ENCODE measurements around the gene RAE1. TPM values are rescaled to one million over a fixed set of nuclear protein-coding genes. Genes with fewer than 3 reads are reported as not detected.
A peak's percentile ranks its signal among the peaks of the same experiment; 100 is the strongest.

RAE1 gene
- total RNA-seq, 1 donor: 24.6 TPM

DNA sequence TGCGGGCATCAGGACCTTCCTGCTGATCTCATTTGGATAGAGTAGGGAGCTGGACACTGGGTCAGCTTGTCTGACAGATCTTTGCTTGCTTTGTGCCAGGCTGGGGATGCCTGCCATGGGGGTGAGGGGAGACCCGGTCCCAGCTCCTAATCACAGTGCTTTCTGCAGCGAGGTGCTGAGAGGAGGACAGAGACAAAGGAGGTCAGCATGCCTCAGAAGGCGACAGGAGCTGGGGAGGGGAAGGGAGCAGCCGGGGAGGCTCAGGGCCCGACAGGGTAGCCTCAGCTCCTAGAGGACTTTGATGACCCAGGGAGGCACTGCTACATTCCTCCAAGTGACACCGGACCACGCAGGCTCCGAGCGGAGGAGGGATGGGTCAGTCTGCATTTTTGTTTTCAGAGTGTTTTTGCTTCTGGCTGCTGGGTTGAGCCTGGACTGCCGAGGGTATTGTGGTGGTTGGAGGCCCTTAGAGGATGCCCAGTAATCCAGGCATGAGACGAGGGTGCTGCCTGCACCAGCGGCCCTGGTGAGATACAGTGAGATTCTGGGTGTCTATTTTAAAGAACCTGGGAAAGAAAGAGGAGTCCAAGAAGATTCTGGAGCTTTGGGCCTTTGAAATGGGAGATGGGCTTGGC is 48.0 kb downstream of the RAE1 start:
- peak; percentile 86 for DNase-seq (ENCODE audit: insufficient read length, low spot score, missing footprints)
- Histone ChIP-seq H3K27me3 (ENCODE audit: insufficient read depth, low read length) (no peaks in the 10 kb centered on the region), H3K4me2 (ENCODE audit: insufficient read depth, low read length) (no peak overlapping the region), H4K20me1 (ENCODE audit: insufficient read depth, low read length) (no peaks in the 10 kb centered on the region), H3K36me3 (ENCODE audit: insufficient read depth, low read length) (no peaks in the 10 kb centered on the region), H3K79me2 (ENCODE audit: insufficient read depth, low read length) (no peaks in the 10 kb centered on the region), H3K9me3 (ENCODE audit: low read depth, low read length) (no peaks in the 10 kb centered on the region), H2AFZ (ENCODE audit: low read length) (no peak overlapping the region), H3K4me1 (ENCODE audit: insufficient read depth, low read length) (no peaks in the 10 kb centered on the region), H3K4me3 (ENCODE audit: insufficient read depth, low read length) (no peak overlapping the region), H3K27ac (ENCODE audit: low read depth, low read length) (no peak overlapping the region)
- TF ChIP-seq CTCF (IDR thresholded peaks at IDR 0.05; ENCODE audit: extremely low read depth, low read depth, low read length): no peak

DNA sequence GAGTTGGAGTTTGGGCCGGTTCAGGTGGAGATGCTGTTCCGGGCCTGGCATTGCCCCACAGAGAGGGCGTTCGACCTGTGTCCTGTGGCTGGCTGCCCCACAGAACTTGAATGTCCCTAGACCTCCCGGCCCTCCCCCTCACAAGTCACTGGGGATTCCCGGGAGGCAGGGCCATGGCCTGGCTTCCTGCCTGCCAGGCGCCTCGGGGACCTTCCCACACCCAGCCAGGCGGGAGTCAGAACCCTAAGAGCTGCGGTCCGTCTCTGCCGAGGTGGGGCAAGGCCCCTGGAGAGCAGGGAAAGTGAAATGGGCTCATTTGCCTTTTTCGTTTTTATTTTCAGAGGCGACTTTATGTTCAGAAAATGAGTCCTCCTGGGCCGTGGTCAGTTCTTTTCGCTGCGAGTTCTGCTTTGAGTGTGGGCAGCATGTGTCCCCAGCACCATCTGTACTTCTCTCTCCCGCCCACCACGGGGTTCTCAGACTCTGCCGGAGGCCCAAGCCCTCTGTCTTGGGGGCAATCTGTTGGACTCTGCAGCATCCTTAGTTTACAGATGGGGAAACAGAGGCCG is 48.6 kb downstream of the RAE1 start:
- no peaks in the 10 kb centered on the region for H4K20me1 ChIP-seq (ENCODE audit: insufficient read depth, low read length)
- H3K4me1 ChIP-seq (ENCODE audit: insufficient read depth, low read length): no peaks in the 10 kb centered on the region
- no peaks in the 10 kb centered on the region for H3K36me3 ChIP-seq (ENCODE audit: insufficient read depth, low read length)
- no peak overlapping the region for H3K27ac ChIP-seq (ENCODE audit: low read depth, low read length)
- no peaks in the 10 kb centered on the region for H3K27me3 ChIP-seq (ENCODE audit: insufficient read depth, low read length)
- no peak for TF ChIP-seq CTCF (IDR thresholded peaks at IDR 0.05; ENCODE audit: extremely low read depth, low read depth, low read length)
- no peak overlapping the region for H3K4me3 ChIP-seq (ENCODE audit: insufficient read depth, low read length)
- no peaks in the 10 kb centered on the region for H3K79me2 ChIP-seq (ENCODE audit: insufficient read depth, low read length)
- no peaks in the 10 kb centered on the region for H3K9me3 ChIP-seq (ENCODE audit: low read depth, low read length)
- no peak overlapping the region for H3K4me2 ChIP-seq (ENCODE audit: insufficient read depth, low read length)
- peak overlapping the region; percentile 22 for H2AFZ ChIP-seq (ENCODE audit: low read length)
- peak; percentile 93 for DNase-seq (ENCODE audit: insufficient read length, low spot score, missing footprints)

DNA sequence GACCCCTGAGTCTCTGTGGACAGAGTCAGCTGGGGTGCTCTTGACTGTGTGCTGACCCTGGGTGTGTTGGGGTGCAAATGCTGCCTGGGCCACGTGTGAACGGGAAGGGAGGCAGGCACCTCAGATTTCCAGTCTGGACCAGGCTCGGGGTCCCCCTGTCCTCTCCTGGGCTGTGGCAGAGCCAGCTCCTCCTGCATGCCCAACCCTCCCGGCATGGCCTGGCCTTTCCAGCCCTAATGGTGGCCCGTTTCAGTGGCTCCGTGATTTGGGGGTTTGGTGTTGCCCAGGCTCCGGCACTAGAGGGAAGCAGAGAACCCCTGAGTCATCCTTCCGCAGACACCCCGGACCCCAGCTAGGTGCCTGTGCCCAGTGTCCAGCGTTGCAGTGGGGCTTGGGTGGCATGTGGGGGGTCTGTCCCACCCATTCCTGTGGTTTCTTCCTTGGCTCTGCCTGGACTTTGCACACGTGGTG is 49.2 kb downstream of the RAE1 start:
- Histone ChIP-seq H3K9me3 (ENCODE audit: low read depth, low read length) (no peaks in the 10 kb centered on the region), H3K36me3 (ENCODE audit: insufficient read depth, low read length) (no peaks in the 10 kb centered on the region), H3K4me2 (ENCODE audit: insufficient read depth, low read length) (no peak overlapping the region), H3K27me3 (ENCODE audit: insufficient read depth, low read length) (no peaks in the 10 kb centered on the region), H4K20me1 (ENCODE audit: insufficient read depth, low read length) (no peaks in the 10 kb centered on the region), H3K4me1 (ENCODE audit: insufficient read depth, low read length) (no peaks in the 10 kb centered on the region), H3K79me2 (ENCODE audit: insufficient read depth, low read length) (no peaks in the 10 kb centered on the region), H2AFZ (ENCODE audit: low read length) (no peak overlapping the region), H3K27ac (ENCODE audit: low read depth, low read length) (no peak overlapping the region), H3K4me3 (ENCODE audit: insufficient read depth, low read length) (no peak overlapping the region)
- TF ChIP-seq CTCF (IDR thresholded peaks at IDR 0.05; ENCODE audit: extremely low read depth, low read depth, low read length): peak; percentile 10
- DNase-seq (ENCODE audit: insufficient read length, low spot score, missing footprints): peak; percentile 84

GRCh38 chr20:57400821-57401564 is 49.9 kb downstream of the RAE1 start:
- peak; percentile 86 for DNase-seq (ENCODE audit: insufficient read length, low spot score, missing footprints)
- Histone ChIP-seq H3K36me3 (ENCODE audit: insufficient read depth, low read length) (no peaks in the 10 kb centered on the region), H4K20me1 (ENCODE audit: insufficient read depth, low read length) (no peaks in the 10 kb centered on the region), H3K27me3 (ENCODE audit: insufficient read depth, low read length) (no peaks in the 10 kb centered on the region), H3K4me1 (ENCODE audit: insufficient read depth, low read length) (no peaks in the 10 kb centered on the region), H3K79me2 (ENCODE audit: insufficient read depth, low read length) (no peaks in the 10 kb centered on the region), H3K9me3 (ENCODE audit: low read depth, low read length) (no peaks in the 10 kb centered on the region), H3K4me3 (ENCODE audit: insufficient read depth, low read length) (no peak overlapping the region), H2AFZ (ENCODE audit: low read length) (no peak overlapping the region), H3K4me2 (ENCODE audit: insufficient read depth, low read length) (no peak overlapping the region), H3K27ac (ENCODE audit: low read depth, low read length) (no peak overlapping the region)
- TF ChIP-seq CTCF (IDR thresholded peaks at IDR 0.05; ENCODE audit: extremely low read depth, low read depth, low read length): no peak

Measured in osteoblast (primary cell).